Measurements from ENCODE around the gene SYDE1.

- TF ChIP-seq CTCF (IDR thresholded peaks at IDR 0.05) (no peak), ZFX (IDR thresholded peaks at IDR 0.05; ENCODE audit: borderline replicate concordance) (no peak)
Observed at GRCh38 chr19:15138427-15138826, 31.2 kb downstream of the SYDE1 start.

All from 22Rv1 (cell line).